GM10847 (cell line): Measurements from ENCODE around the gene YES1.

ENCODE experiments used
- POLR2A ChIP-seq: IDR thresholded peaks from 2 replicates; pipeline ENCODE4 v1.6.1; 2011; ENCODE audit not compliant: insufficient read length; ENCODE audit errors: extremely low read depth

Gene YES1

GRCh38 chr18:683531-683930 lies 128.5 kb downstream of the YES1 start:
- TF ChIP-seq POLR2A = no peak

DNA sequence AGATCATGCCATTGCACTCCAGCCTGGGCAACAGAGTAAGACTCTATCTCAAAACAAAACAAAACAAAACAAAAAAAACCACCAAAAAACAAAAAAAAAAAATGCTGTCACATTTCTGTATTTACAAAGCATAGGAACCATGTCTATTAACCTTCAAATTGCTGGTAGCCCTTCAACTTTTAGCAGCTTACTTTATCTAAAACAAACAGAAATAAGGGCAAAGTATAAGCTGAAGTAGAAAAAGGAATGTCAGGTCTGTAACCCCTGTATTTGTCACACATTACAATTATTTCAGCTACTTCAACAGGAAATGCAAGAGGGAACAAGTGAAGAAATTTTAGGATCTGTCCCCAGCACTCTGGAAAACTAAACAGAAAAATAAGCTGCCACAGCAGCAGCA lies 129.2 kb downstream of the YES1 start:
- TF ChIP-seq POLR2A = no peak

DNA sequence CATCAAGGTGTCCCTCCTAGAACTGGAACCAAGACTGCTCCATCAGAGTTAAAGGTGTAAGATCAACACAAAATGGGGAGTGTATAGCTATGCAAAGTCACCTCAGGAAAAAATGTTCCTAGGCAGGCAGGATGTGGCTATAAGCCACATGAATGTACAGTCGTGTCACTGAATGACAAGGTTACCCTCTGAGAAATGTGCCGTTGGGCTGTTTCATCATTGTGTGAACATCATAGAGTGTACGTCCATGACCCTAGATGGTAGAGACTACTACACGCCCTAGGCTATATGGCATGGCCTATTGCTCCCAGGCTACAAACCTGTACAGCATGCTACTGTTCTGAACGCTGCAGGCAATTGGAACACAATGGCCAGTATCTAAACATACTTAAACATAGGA lies 130.1 kb downstream of the YES1 start:
- no peak for TF ChIP-seq POLR2A

DNA sequence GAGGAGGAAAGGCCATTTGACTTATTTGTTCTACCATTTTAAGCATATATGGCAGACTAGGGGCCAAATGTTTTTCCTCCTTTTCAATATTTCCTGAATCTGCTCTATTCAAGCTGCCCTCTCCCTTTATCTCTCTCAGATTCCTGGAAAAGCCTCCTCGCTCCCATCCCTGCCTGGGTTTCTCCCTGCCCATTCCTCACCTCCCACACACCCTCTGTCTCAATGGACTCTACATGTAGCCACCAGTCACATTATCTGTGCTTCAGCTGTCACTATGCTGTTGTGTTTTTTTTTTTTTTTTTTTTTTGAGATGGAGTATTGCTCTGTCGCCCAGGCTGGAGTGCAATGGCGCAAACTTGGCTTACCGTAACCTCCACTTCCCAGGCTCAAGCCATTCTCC lies 131.7 kb downstream of the YES1 start:
- TF ChIP-seq POLR2A = no peak

- no peak for TF ChIP-seq POLR2A
Measured at GRCh38 chr18:679516-679915, 132.5 kb downstream of the YES1 start.

- no peak for TF ChIP-seq POLR2A
Measured at GRCh38 chr18:678482-679182, 133.4 kb downstream of the YES1 start.

DNA sequence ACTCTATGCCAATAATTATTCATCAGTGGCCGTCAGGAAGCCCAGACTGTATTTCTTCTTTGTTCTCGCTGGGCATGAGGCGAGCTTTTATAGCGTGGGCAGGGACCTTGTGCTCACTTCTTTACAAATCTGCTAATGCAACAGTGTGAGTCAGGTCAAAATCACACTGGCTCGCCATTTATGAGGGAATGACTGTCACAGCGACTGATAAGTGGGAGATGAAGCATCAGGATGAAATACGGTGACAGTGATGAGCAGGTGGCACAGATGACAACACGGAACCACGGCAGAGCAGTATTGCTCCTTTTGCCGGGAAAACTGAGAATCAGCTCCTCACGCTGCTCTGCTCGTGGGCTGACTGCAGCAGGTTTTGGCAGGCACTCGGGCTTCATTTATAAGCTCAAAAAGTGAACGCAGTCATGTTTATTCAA lies 134.1 kb downstream of the YES1 start:
- no peak for TF ChIP-seq POLR2A

DNA sequence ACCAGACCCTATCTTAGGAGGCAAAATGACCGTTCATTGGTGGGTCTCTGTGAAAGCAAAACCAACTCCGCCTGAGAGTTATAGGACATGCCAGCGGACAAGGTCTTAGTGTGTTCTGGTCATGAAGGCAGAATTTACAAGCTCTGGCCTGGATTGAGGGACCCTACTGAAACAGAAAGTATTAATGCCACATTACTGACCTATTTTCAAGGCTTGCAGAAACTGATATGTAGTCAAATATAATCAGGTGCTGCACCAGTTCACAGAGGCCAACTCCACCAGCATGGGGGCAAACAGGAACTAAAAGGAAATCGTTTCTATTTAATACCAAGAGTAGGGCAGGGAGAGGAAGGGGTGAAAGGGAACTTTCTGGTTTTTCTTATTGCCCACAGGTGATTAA lies 134.9 kb downstream of the YES1 start:
- no peak for TF ChIP-seq POLR2A

DNA sequence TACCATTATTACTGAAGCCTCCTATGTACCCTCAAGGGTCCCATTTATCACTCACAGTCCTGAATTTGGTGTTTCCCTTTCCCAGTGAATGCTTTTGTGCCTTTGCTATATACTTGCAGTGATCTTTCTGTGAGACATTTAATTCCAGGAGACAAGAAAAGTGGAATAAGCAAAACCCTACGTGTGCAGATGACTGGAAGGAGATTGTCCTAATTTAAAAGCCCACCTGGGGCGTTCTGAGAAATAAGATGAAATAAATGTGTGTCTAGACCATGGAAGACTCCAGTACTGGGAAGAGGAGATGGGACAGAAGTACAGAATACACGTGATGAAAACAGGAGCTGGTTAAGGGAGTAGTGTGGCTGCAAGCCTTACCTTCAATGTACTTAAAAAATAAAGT lies 135.3 kb downstream of the YES1 start:
- TF ChIP-seq POLR2A = no peak

- TF ChIP-seq POLR2A = no peak
Measured at GRCh38 chr18:676069-676468, 136.0 kb downstream of the YES1 start.

DNA sequence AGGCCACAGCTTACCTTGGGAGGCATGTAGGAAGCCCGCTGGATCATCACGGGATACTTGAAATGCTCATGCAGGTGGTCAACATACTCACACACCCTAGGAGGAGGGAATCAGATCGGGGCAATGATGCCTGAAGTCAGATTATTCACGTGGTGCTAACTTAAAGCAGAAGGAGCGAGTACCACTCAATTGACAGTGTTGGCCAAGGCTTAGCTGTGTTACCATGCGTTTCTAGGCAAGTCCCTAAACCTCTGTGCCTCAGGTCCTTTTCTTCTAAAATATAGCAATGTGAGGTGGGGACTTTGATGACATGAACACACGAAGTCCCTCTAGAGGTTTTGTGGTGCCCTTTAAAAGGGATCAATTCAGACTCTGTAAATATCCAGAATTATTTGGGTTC lies 136.7 kb downstream of the YES1 start:
- no peak for TF ChIP-seq POLR2A

DNA sequence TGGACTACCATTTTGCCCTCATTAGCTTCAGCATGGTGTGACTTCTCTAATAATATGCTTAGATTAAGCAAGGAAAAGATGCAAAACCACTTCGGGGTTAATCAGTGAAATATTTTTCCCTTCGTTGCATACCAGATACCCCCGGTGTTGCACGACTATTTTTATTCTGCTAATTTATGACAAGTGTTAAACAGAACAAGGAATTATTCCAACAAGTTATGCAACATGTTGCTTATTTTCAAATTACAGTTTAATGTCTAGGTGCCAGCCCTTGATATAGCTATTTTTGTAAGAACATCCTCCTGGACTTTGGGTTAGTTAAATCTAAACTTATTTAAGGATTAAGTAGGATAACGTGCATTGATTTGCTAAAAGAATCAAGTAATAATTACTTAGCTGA lies 138.3 kb downstream of the YES1 start:
- TF ChIP-seq POLR2A = no peak

GRCh38 chr18:673317-673716 lies 138.7 kb downstream of the YES1 start:
- no peak for TF ChIP-seq POLR2A
